ENCODE measurements around the gene ARG2.

The ARG2 gene

GRCh38 chr14:67619446-67620216, at the start of gene ARG2:
Gene ARG2, plus strand, starts transcription at chr14:67619920. Its CDS starts 58 bp downstream, at chr14:67619978.
- ATAC-seq: peak; percentile 95 to 97

DNA sequence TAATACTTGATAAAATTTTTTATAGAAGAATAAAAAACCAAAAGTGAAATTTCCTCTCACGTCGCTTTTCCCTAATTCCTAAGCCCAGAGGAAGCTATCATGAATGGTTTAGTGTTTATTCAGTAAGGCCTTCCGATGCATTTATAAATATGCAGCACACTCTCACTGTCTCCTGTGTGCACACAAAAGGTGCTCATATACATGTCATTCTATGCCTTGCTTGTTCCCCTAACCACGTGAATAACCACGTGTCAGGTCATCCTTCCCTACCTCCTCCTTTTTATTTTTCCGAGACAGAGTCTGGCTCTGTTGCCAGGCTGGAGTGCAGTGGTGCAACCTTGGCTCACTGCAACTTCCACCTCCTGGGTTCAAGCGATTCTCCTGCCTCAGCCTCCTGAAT, 49.3 kb upstream of the ARG2 start:
- no peak for ATAC-seq

- ATAC-seq: peak; percentile 83 to 88
These were observed 48.3 kb upstream of the ARG2 start for GRCh38 chr14:67571275-67571990.

- ATAC-seq: no peak
These were observed 47.8 kb upstream of the ARG2 start for GRCh38 chr14:67571991-67572323.

DNA sequence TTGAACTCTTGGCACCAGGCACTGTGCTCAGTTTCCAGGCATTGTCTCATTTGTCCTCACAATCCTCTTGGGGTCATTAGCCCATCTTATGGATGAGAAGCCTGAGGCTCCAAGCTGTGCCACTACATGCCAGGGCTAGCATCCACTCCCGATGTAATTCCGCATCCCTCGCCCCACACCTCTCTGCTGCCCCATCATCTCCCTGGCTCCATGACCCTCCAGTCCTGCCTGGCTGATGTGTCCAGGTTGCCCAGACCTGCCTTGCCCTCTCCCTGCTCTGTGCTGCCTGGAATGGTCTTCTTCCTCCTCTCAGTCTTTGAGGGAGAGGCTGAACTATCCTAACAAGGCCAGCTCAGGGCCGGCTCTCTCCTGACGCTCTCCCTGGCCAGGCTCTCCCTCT, 47.1 kb upstream of the ARG2 start:
- ATAC-seq: no peak

GRCh38 chr14:67573228-67574010, 46.3 kb upstream of the ARG2 start:
- no peak for ATAC-seq

- no peak for ATAC-seq
These were observed 45.6 kb upstream of the ARG2 start for GRCh38 chr14:67574156-67574555.

DNA sequence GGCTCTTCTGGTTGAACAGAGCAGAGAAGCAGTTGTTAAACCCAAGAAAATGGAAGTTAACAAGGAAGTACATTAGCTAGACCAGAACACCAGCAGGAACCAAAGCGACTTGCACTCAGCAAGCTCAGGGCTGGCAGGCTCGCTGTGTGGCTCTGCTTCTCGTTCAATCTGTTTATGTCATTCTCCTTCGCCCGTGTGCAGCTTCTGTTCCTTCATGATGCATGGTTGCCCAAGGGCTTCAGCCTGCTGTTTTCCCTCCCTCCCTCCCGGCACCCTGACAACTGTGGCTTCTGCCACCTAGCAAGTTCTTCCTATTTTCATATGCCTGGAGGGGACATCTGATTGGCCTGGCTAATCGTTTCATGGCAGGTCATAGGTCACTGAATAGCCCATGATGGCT, 44.9 kb upstream of the ARG2 start:
- no peak for ATAC-seq

DNA sequence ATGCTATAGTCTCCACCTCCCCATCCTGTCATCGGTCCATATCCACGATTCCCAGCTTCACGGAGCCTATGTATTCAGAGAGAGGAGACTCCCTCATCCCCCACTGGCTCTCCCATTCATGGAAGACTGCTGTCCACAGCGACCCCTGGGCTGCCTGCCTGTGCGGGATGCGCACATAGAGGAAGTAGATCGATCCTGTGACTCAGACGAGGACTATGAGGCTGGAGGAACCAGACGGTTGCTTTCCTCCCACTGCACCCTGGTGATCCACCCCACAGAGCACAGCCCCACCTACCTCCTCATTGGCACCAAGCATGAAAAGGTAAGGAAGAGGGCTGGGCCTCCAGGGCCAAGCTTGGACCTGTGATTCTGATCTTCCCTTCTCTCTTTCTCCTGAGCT, 44.0 kb upstream of the ARG2 start:
- no peak for ATAC-seq

DNA sequence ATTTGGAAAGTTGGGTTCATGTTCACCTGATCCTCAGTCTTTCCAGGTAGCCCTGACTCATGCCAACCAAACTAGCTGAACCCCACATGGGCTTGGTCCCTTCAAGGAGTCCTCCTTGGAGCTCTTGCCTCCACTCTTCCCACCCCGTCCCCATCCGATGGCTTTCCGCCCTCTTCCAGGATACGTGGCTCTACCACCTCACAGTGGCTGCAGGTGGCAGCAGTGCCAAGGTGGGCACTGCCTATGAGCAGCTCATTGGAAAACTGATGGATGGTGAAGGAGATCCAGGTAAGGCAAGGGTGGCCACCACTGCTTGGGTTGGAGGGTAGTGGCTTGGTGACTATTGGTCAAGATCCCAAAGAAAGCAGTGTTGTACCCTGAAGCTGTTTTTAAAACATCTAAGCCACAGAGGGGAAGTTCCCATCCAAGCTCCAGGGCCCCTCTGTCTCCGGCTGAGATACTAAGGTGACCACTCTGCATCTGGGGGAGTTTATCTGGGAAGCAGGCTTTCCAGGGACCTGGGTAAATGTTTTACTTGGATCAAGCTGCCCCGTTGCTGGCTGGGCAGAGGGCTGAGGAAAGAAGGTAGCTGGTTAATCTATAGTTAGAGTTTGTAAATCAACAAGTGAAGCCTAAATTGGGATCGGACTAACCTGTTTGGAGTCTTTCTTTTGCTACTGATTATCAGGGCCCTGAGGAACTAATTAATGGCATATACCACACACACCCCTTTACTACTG, 43.3 kb upstream of the ARG2 start:
- no peak for ATAC-seq

GRCh38 chr14:67577181-67577808, 42.4 kb upstream of the ARG2 start:
- ATAC-seq: no peak

- no peak for ATAC-seq
These were observed 41.6 kb upstream of the ARG2 start for GRCh38 chr14:67577909-67578749.

DNA sequence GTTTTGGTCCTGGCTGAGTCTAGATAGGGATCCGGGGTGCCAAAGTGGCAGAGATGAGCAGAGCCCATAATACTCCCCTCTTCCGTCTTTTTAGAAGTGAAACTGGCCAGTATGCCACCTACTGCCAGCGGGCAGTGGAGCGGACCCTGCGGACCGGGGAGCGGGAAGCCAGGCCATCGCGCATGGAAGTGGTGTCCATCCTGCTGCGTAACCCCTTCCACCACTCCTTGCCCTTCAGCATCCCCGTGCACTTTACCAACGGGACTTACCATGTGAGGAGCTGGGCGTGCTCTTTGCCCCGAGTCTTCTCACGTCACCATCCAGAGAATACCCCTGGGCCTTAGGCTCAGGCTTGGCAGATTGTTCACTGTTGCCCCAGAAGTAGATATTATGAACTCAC, 40.7 kb upstream of the ARG2 start:
- no peak for ATAC-seq

- ATAC-seq: no peak
These were observed 40.1 kb upstream of the ARG2 start for GRCh38 chr14:67579636-67580035.

DNA sequence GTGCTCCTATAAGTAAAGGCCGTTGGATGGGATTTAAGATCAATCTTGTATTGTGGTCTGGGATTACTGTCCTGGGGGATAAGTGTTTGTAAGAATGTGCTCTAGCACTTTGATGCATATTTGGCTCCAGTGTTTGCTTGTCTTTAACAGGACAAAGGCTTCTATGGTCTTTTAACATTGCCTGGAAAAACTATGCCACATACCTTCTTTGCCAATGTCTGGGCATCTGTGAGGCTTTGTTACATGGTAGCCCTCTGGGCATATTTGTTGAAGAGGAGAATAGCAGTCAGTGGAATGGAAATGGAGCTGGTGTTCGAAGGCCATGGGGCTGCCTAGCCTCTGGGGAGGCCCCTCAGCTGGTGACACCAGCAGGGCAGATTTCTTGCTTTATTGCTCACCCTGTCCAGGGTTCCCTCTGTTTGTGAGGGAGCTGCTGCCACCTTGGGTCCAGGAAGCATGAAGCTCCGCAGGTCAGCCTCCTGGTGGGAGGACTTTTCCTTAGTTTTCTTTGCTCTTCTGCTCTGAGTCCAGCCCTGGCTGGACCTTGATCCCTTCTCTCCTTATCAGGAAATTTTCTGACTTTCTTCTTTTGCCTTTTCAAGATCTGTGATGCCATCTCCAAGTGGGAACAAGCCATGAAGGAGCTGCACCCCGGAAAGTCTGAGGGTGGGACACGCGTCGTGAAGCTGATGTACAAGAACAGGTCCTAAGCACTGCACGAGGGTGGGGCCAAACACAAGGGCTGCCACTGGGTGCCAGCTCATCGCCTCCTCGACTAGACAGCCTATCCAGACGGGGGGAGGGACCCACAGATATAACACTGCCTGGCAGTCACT, 39.2 kb upstream of the ARG2 start:
- no peak for ATAC-seq

GRCh38 chr14:67581643-67582042, 38.1 kb upstream of the ARG2 start:
- no peak for ATAC-seq

DNA sequence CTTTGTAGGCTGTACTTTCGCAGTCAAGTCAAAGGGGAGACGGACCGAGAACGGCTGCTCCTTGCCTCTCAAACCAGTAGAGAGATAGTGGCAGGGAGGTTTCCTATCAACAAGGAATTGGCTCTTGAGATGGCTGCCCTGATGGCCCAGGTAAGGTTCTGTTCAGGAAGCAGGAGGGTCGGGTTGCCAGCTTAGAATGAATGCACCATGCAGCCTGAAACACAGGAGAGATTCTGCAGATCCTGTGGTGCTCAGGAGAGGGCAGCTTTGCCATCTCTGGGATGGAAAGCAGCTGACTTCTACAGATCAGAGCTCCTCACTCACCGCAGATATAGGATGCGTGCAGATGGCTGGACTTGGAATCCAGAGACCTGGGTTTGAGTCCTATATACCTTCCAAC, 37.7 kb upstream of the ARG2 start:
- ATAC-seq: no peak

DNA sequence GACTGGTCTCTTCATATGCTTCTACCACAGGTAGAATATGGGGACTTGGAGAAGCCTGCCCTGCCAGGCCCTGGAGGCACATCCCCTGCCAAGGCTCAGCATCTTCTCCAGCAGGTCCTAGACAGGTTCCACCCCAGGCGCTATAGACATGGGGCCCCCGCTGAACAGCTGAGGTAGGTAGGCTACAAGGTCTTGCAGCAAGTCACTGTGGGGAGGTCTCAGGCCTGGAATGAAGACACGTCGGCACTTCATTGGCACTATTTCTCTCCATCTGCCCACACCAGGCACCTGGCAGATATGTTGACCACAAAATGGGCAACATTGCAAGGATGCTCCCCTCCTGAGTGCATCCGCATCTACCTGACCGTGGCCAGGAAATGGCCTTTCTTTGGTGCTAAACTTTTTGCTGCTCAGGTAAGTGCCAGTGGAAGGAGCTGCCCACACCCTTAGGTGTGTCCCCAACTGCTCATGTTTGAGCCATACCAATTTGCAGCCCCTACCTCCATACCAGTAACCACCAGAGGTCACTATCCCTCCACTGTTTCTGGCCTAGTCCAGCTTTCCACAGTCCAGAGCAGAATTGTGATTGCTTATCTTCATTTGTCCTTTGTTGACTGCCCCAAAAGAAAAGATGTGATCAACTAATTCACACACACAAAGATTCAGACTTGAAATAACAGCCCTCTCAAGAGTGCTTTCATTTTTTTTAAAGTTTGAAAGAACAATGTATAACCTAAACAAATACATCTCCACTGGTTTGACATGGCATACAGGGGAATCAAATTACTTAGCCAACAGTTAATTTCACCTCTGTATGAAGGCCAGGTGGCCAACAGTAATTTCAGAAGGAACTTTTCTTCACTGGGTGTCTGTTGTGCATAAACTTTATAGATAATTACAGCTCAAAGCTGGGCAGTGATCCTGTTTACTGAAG, 35.7 kb upstream of the ARG2 start:
- ATAC-seq: peak in 1 of 2 donors; percentile 65

DNA sequence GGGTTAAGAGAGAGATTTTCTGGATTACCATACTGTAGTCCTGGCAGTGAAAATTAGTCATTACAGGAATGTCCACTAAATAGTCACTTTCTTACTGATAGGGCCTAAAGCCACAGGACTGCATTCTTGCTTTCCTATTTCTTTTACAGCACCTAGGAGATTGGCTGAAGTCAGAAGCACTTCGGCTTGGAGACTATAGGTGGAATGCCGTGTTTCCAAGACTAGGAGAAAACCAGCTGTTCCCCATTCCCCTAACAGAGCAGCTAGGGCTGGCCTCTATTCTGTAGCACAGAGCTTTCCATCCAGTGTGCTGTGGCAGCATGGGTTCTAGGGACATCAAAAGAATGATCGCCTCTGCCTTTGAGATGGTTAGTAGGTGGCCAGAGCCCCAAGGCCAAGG, 34.7 kb upstream of the ARG2 start:
- ATAC-seq: no peak
